ENCODE measurements around the gene GAN.
A peak's percentile ranks its signal among the peaks of the same experiment; 100 is the strongest.
"Not testable (repeated sequence)": the region's sequence is repeated elsewhere in the genome, so short reads cannot be mapped to it uniquely, and the experiment has no call there.

Gene GAN

DNA sequence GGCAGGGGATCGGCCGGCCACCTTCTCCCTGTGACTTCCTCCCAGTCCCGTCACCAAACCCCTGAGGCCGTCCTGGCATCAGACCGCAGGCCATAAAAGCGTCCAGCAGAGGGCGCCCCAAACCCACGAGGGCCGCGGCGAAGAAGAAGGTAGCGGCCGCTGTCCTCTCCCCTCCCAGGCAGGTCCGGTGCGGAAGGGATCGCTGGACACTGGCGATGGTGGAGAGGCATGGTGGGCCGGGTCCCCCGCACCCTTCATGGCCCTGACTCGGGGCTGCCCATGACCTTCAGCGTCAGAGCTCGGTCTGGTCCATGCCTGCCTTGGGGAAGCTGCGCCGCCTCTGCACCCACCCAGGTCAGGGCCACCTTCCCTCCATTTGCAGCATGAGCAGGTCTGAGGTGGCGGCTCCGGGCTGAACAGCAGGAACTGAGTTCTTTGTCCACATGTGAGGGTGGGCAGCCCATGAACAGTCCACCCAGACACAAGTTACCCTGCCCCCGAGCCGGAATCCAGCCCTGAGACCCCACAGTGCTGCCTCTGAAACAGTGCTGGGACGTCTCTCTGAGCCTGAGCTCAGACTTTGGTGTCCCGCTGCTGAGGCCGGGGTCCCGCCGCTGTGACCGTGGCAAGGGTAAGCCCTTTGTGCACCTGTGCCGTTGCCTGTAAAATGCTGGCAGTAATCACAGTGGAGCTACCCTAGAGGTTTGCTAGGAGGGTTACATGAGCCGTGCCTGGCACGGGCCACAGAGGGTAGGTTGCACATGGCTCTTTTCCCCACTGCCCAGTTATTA, 89.0 kb downstream of the GAN start:
- TF ChIP-seq, protein P1, sequence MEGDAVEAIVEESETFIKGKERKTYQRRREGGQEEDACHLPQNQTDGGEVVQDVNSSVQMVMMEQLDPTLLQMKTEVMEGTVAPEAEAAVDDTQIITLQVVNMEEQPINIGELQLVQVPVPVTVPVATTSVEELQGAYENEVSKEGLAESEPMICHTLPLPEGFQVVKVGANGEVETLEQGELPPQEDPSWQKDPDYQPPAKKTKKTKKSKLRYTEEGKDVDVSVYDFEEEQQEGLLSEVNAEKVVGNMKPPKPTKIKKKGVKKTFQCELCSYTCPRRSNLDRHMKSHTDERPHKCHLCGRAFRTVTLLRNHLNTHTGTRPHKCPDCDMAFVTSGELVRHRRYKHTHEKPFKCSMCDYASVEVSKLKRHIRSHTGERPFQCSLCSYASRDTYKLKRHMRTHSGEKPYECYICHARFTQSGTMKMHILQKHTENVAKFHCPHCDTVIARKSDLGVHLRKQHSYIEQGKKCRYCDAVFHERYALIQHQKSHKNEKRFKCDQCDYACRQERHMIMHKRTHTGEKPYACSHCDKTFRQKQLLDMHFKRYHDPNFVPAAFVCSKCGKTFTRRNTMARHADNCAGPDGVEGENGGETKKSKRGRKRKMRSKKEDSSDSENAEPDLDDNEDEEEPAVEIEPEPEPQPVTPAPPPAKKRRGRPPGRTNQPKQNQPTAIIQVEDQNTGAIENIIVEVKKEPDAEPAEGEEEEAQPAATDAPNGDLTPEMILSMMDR (IDR thresholded peaks at IDR 0.05; ENCODE audit: unreplicated experiment in 3 of 3): peak; percentile 96 to 98 (median 97)
- Mint-ChIP-seq H3K27ac (no peak overlapping the region), H3K4me1 (no peaks in the 10 kb centered on the region), H3K27me3 (ENCODE audit: low read depth) (peaks cover 17% of the 10 kb centered on the region), H3K9me3 (no peaks in the 10 kb centered on the region), H3K36me3 (ENCODE audit: low read depth) (no peaks in the 10 kb centered on the region), H3K4me3 (peak overlapping the region in 1 of 3 experiments; percentile 19)

DNA sequence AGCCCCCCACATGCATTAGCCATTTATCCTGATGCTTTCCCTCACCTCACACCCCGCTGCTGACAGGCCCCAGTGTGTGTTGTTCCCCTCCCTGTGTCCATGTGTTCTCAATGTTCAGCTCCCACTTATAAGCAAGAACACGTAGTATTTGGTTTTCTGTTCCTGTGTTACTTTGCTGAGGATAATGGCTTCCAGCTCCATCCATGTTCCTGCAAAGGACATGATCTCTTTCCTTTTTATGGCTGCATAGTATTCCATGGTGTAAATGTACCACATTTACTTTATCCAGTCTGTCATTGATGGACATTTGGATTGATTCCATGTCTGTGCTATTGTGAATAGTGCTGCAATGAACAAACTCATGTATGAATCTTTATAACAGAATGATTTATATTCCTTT, 90.2 kb downstream of the GAN start:
- not testable (repeated sequence) for H3K27ac Mint-ChIP-seq; H3K9me3 Mint-ChIP-seq; H3K4me1 Mint-ChIP-seq; H3K36me3 Mint-ChIP-seq (ENCODE audit: low read depth); H3K4me3 Mint-ChIP-seq
- H3K27me3 Mint-ChIP-seq (ENCODE audit: low read depth): peaks cover 21% of the 10 kb centered on the region

DNA sequence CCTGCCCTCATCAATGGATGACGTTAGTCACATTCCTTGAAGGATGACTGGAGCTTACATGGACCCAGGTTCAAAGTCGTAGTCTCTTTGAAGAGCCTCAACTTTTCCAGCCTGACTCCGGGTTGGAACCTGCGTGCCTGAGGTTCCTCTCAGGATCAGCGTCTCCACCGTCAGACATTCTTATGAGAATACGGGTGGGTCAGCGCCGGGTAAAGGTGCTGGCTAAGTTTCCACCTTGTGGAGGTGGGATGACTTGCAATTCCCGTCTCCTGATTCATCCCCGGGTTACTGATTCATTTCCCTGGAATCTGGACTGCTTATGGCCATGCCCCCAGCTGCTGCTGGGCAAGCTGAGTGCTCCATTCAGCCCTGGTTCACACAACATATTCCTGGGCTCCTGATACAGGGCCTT, 90.9 kb downstream of the GAN start:
- Mint-ChIP-seq H3K9me3 (no peaks in the 10 kb centered on the region), H3K36me3 (ENCODE audit: low read depth) (no peaks in the 10 kb centered on the region), H3K27ac (no peak overlapping the region), H3K4me3 (no peak overlapping the region), H3K27me3 (ENCODE audit: low read depth) (peaks cover 21% of the 10 kb centered on the region), H3K4me1 (no peaks in the 10 kb centered on the region)
- TF ChIP-seq, protein P1 (IDR thresholded peaks at IDR 0.05; ENCODE audit: unreplicated experiment in 3 of 3): peak in 1 of 3 experiments; percentile 13

DNA sequence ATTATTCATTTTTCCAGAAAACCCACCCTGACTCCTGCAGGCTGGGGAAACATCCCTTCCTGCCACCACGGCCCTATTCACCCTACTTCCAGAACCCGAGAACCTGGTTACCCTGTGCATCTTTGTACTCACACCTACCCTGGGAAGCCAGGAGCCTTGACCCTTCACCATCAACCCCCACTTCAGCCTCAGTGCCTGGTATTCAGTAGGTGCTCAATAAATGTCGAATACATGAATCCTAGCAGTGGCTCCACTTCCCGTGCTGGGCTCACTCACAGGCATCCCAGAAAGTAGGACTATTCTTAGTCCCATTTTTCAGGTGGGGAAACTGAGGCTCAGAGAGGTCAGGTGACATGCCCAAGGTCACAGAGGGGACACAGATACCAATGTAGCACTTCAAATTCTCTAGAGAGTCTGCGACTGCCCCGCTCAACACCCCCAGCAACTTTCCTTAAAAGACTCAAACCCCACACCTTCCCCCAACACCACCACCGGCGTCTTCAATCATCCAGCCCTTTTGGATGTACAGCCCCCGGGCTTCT, 93.7 kb downstream of the GAN start:
- Mint-ChIP-seq H3K9me3 (no peaks in the 10 kb centered on the region), H3K27ac (no peak overlapping the region), H3K27me3 (ENCODE audit: low read depth) (peaks cover 28% of the 10 kb centered on the region), H3K4me3 (no peak overlapping the region), H3K36me3 (ENCODE audit: low read depth) (no peaks in the 10 kb centered on the region), H3K4me1 (peaks cover 4% of the 10 kb centered on the region)
- TF ChIP-seq, protein P1 (IDR thresholded peaks at IDR 0.05; ENCODE audit: unreplicated experiment in 3 of 3): no peak

DNA sequence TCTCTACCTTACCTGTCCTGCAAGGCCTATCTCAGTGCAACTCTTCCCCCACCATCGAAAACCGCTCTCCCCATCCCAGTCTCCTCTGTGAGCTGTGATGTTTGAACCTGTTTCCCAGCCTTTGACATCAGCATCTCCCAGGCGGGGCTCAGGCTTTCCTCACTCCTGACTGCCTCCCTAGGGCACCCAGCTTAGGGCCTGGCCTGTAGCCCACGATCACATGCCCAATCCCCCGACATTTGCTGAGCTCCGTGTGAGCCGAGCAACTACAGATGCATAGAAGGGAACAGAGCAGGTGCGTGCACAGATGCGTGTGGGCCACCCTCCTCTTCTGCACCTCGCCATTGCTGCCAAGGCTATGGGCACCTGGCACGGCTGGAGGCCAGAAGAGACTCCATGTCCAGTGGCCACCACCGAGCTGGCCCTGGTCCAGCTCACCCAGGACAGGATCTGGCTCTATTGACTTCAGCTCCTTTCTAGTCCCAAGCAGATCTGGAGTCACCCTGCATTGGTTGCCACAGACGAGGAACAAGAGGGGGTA, 94.3 kb downstream of the GAN start:
- peaks cover 28% of the 10 kb centered on the region for H3K27me3 Mint-ChIP-seq (ENCODE audit: low read depth)
- H3K27ac Mint-ChIP-seq: no peak overlapping the region
- peaks cover 4% of the 10 kb centered on the region for H3K4me1 Mint-ChIP-seq
- TF ChIP-seq, protein P1 (IDR thresholded peaks at IDR 0.05; ENCODE audit: unreplicated experiment in 3 of 3): no peak
- no peaks in the 10 kb centered on the region for H3K9me3 Mint-ChIP-seq
- H3K4me3 Mint-ChIP-seq: no peak overlapping the region
- no peaks in the 10 kb centered on the region for H3K36me3 Mint-ChIP-seq (ENCODE audit: low read depth)

DNA sequence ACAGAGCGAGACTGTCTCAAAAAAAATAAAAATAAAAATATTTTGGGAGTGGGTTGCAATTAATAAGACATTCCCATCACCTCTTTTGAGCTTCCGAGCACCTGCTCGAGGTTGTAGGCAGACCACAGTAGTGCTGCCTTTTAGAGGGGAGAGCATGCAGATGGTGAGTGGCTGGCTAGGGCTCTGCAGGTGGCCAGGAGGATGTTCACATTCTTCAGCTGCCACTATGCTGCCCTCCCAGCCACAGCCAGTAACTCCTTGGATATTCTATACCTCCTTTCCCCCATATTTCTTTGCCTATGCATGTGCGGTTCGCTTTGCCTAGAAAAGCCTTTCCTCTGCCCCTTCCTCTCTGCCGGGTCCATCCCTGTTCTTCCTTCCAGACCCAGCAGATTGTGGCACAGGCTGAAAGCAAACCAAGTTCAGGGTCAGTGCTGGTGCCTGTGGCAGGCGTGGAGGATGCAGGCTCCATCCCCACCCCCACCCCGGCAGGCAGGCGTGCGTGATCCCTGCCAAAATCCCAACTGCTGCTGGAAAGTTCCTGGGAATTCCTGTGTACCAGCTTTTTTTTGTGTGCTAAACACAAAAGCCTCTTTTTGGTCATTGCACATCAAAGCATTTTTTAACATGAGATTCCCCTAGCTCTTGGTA, 96.0 kb downstream of the GAN start:
- Mint-ChIP-seq H3K27ac (no peak overlapping the region), H3K9me3 (no peaks in the 10 kb centered on the region), H3K27me3 (ENCODE audit: low read depth) (peaks cover 25% of the 10 kb centered on the region), H3K4me3 (no peak overlapping the region), H3K4me1 (peaks cover 14% of the 10 kb centered on the region), H3K36me3 (ENCODE audit: low read depth) (no peaks in the 10 kb centered on the region)
- TF ChIP-seq, protein P1 (IDR thresholded peaks at IDR 0.05; ENCODE audit: unreplicated experiment in 3 of 3): no peak
